ENCODE results near the gene SKP1. TPM values are rescaled to one million over a fixed set of nuclear protein-coding genes. Genes with fewer than 3 reads are reported as not detected.

SKP1 gene
- 100 to 1,000 TPM in 5 of 6 donors, 10 to 100 TPM in 1; 24.1 to 232 (median 162) TPM for total RNA-seq

- H3K27ac ChIP-seq: peak within 1 kb of the TSS; percentile 96 to 100 (median 98)
- ATAC-seq (ENCODE audit: low FRiP score in 2 of 2): peak; percentile 93 to 96
- peaks cover 9 to 19% (median 13%) of the 10 kb centered on the region in 4 donors for H3K36me3 ChIP-seq
- DNase-seq: peak; percentile 77 to 98
- H3K9me3 ChIP-seq: no peaks in the 10 kb centered on the region
- H3K4me1 ChIP-seq: peaks cover 24 to 34% (median 28%) of the 10 kb centered on the region in 4 donors
- TF ChIP-seq CTCF (IDR thresholded peaks at IDR 0.05) (peak in 1 of 6 experiments; percentile 20), EP300 (IDR thresholded peaks at IDR 0.05) (peak in 1 of 4 donors; percentile 73), POLR2A (IDR thresholded peaks at IDR 0.05) (peak; percentile 43 to 99 (median 95)), POLR2AphosphoS5 (IDR thresholded peaks at IDR 0.05) (peak; percentile 99 to 100)
- H3K27me3 ChIP-seq: no peaks in the 10 kb centered on the region
- peak within 1 kb of the TSS; percentile 59 to 92 (median 75) for H3K4me3 ChIP-seq
- 0 to 1% methylated on average over 18 to 46 of the region's 92 CpGs for WGBS, 2 donors
Measured at GRCh38 chr5:134176511-134177368, at the start of gene SKP1. SKP1 (minus strand) TSS chr5:134176950; CDS start chr5:134174022, 2,928 bp downstream.

- no peaks in the 10 kb centered on the region for H3K9me3 ChIP-seq
- H3K4me1 ChIP-seq: peaks cover 39 to 48% (median 44%) of the 10 kb centered on the region in 4 donors
- TF ChIP-seq POLR2A (IDR thresholded peaks at IDR 0.05) (peak in 3 of 4 donors; percentile 62 to 94 (median 75)), CTCF (IDR thresholded peaks at IDR 0.05) (peak in 3 of 6 experiments; percentile 14 to 39 (median 19)), EP300 (IDR thresholded peaks at IDR 0.05) (peak in 1 of 4 donors; percentile 52), POLR2AphosphoS5 (IDR thresholded peaks at IDR 0.05) (peak; percentile 72 to 86)
- no peaks in the 10 kb centered on the region for H3K27me3 ChIP-seq
- H3K27ac ChIP-seq: peak within 1 kb of the TSS; percentile 98 to 100 (median 100)
- 0 to 1% methylated on average over 27 to 44 of the region's 73 CpGs for WGBS, 2 donors
- H3K4me3 ChIP-seq: peak within 1 kb of the TSS; percentile 75 to 95 (median 87)
- ATAC-seq (ENCODE audit: low FRiP score in 2 of 2): peak; percentile 96 to 99
- H3K36me3 ChIP-seq: peaks cover 0 to 2% (median 0%) of the 10 kb centered on the region in 4 donors
- DNase-seq: peak; percentile 99
Measured at GRCh38 chr5:134225780-134226440, 49.2 kb upstream of the SKP1 start, which contains the start of gene PPP2CA. PPP2CA (minus strand) TSS chr5:134226073; CDS start chr5:134225861, 212 bp downstream.

GRCh38 chr5:134224888-134225779 lies 48.4 kb upstream of the SKP1 start:
- Histone ChIP-seq H3K27me3 (no peaks in the 10 kb centered on the region), H3K4me3 (peak overlapping the region; percentile 75 to 95 (median 87)), H3K4me1 (peaks cover 43 to 55% (median 48%) of the 10 kb centered on the region in 4 donors), H3K9me3 (no peaks in the 10 kb centered on the region), H3K27ac (peak overlapping the region; percentile 98 to 100 (median 100)), H3K36me3 (peaks cover 0 to 8% (median 2%) of the 10 kb centered on the region in 4 donors)
- DNase-seq (peak; percentile 67 to 92), ATAC-seq (ENCODE audit: low FRiP score in 2 of 2) (peak; percentile 39 to 78)
- WGBS, 2 donors: 0 to 2% methylated on average over 7 to 25 of the region's 49 CpGs
- TF ChIP-seq CTCF (IDR thresholded peaks at IDR 0.05) (peak in 2 of 6 experiments; percentile 29 to 34), POLR2A (IDR thresholded peaks at IDR 0.05) (no peak)
